GM10266 (cell line): ENCODE data around the gene C6orf132.

ENCODE experiments used
- DNase-seq: peaks from one replicate; pipeline ENCODE4 v3.0.0; 2012; ENCODE audit errors: extremely low spot score
- CTCF ChIP-seq: IDR thresholded peaks from 2 replicates; pipeline ENCODE4 v1.5.1; 2012; ENCODE audit warnings: mild to moderate bottlenecking, low read depth; ENCODE audit not compliant: control insufficient read depth, insufficient read depth; ENCODE audit errors: missing control alignments

The C6orf132 gene

DNA sequence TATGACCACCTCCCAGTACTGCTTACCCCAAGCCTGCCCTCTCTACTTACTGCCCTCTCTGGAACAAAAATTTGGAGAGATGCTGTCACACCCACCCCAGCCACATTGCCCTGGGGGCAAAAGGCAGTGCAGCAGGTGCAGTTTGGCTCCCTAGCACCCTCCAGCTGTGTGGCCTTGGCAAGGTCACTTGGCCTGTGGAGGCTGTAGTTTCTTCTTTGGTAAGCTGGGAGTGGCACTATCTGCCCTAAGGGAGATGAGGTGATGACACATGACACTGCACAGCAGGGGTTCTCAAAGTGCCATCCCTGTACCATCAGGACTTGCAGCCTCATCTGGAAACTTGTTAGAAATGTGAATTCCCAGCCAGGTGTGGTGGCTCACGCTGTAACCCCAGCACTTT lies 47.3 kb downstream of the C6orf132 start:
- DNase-seq, result no peak

DNA sequence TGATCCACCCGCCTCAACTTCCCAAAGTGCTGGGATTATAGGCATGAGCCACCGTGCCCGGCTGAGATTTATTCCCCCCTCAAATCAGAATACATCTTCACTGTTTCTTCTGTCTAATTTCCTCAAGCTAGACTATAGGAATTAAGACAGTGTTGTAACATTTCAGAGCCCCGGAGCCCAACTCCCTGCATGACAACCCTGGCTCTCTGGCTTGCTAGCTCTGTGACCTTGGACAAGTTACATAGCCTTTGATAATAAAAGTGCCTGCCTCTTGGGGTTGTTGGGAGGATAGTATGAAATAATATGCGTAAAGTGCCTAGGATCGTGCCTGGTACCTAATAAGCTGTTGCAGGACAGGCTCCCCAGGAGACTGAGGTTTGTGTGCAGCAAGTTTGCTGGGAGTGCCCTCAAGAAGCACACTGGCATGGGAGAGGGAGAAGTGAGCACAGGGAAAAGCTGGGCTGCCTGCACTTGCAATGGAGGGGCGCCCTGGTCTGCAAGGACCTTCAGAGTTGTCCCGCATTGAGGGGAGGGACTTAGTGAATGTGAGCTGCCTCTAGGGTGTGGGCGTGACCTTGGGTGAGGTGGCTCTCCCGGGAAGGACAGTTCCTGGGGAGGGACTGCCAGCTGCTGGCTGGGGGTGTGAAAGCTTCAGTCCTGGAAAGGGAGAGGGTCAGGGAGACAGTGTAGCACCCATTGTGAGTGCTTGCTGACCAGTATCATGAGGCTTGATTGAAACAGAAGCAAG lies 48.7 kb downstream of the C6orf132 start:
- TF ChIP-seq CTCF, result no peak
- no peak for DNase-seq

More for the DNA sequence above, 47.3 kb downstream of the C6orf132 start:
- TF ChIP-seq CTCF, result no peak

- TF ChIP-seq CTCF, result no peak
- DNase-seq, result no peak
Measured at GRCh38 chr6:42091718-42092023, 50.7 kb downstream of the C6orf132 start.

DNA sequence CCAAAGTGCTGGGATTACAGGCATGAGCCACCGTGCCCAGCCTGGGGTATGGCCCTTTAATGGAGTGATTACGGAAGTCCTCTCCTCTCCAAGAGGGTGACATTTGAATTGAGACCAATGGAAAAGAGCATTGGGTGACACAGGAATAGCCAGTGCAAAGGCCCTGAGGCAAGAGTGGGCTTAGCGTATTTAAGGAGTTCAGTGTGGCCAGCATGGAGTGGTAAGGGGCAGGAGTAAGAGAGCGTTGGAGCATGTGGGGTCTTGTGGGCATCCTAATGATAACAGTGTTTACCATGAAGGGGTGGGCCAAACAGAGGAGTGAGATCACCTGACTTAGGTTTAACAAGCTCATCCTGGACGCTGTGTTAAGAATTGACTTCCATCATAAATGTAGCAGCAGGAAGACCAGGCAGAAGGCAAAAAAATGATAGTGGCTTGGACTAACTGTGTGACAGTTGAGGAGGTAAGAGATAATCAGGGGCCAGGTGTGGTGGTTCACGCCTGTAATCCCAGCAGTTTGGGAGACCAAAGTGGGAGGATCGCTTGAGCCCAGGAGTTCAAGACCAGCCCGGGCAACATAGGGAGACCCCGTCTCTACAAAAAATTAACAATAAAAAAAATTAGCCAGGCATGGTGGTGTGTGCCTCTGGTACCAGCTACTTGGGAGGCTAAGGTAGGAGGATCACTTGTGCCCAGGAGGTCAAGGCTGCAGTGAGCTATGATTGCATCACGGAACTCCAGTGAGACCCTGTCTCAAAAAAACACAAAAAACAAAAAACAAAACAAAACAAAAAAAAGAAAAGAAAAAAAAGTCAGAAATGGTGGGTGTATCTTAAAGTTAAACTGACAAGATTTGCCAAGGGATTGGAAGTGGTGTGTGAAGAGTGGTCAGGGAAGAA lies 51.4 kb downstream of the C6orf132 start:
- DNase-seq, result no peak
- no peak for TF ChIP-seq CTCF

GRCh38 chr6:42088101-42088591 lies 54.3 kb downstream of the C6orf132 start:
- no peak for TF ChIP-seq CTCF
- DNase-seq, result no peak

- TF ChIP-seq CTCF, result no peak
Measured at GRCh38 chr6:42086046-42087035, 56.1 kb downstream of the C6orf132 start.

More at GRCh38 chr6:42086046-42087035, 56.1 kb downstream of the C6orf132 start:
- no peak for DNase-seq
